Ovary (tissue), 9 donors: ENCODE measurements around the gene MAL. TPM values are rescaled to one million over a fixed set of nuclear protein-coding genes. Genes with fewer than 3 reads are reported as not detected.

Experiments used
- DNase-seq, 5 donors: peaks; one replicate each; pipeline ENCODE4 v3.0.0-alpha.2; 2019 to 2020
- H3K27ac ChIP-seq, 2 donors: fragments of 200-600 bp; one replicate each; pipeline versions ENCODE4 v1.5.1 to v1.8.0; 2019 to 2022
- H3K27me3 ChIP-seq: fragments of 200-600 bp; one replicate; pipeline ENCODE4 v1.8.0; 2022
- H3K36me3 ChIP-seq: fragments of 200-600 bp; sonication (generic); one replicate; pipeline ENCODE4 v1.5.1; 2019
- H3K4me1 ChIP-seq: one replicate; pipeline ENCODE4 v1.8.1; 2013; ENCODE audit warnings: mild to moderate bottlenecking, moderate library complexity; ENCODE audit not compliant: insufficient read depth
- H3K4me3 ChIP-seq: fragments of 200-600 bp; sonication (generic); one replicate; pipeline ENCODE4 v1.5.1; 2017
- H3K9me3 ChIP-seq, 2 donors: fragments of 200-600 bp in 1 of 2; sonication (generic) in 1 of 2; one replicate each; pipeline versions ENCODE4 v1.5.1 to v1.8.1; 2013 to 2019; ENCODE audit warnings: mild to moderate bottlenecking in 1 of 2, moderate library complexity in 1 of 2
- CTCF ChIP-seq, 3 donors: fragments of 450-650 bp in 2 of 3; fragments of 200-600 bp in 1 of 3; IDR thresholded peaks; one replicate each; pipeline versions ENCODE4 v1.5.1 to v1.8.0; 2016 to 2022; ENCODE audit warnings: antibody characterized with exemption in 3 of 3, mild to moderate bottlenecking in 1 of 3
- EP300 ChIP-seq: sonication (generic); formaldehyde crosslinking; IDR thresholded peaks from one replicate; pipeline ENCODE4 v1.6.1; 2017; ENCODE audit warnings: antibody characterized with exemption
- POLR2A ChIP-seq: fragments of 450-650 bp; IDR thresholded peaks from one replicate; pipeline ENCODE4 v1.6.1; 2017; ENCODE audit warnings: antibody characterized with exemption, mild to moderate bottlenecking, moderate library complexity
- WGBS, 3 donors: extraction: QIAGEN DNeasy Blood & Tissue Kit in 1 of 3; methylation state at CpG; one replicate each; pipeline versions ENCODE4 v1.1.5 to v1.1.7; 2013 to 2017; 5-methylcytosine and 5-hydroxymethylcytosine counted together
- intact Hi-C, 4 donors: fragments of 100-400 bp; cut with DNase I; formaldehyde crosslinking; loops; one replicate each; pipeline versions ENCODE4 v1.11.0 to v1.15.1; 2022 to 2023
- polyA plus RNA-seq, 2 donors: library from polyadenylated mRNA; stranded (reverse); fragments of 200-250 nt in 1 of 2; fragments of 350-450 nt in 1 of 2; fragmentation: Illumina TruSeq in 1 of 2; extraction: RNeasy Lipid Tissue Mini Kit (QIAGEN cat#74804) in 1 of 2; gene quantifications; one replicate each; pipeline ENCODE4 v1.2.3, GENCODE V29; 2013 to 2014
- total RNA-seq, 7 donors: library from RNA; depleted of rRNA in 2 of 7; stranded (reverse); fragments of >200 nt in 2 of 7; fragmentation: NEBNext Ultra II Directional in 3 of 7; extraction: Animal tissue kit (Norgen Biotek cat#: 25700) in 3 of 7; gene quantifications; one replicate each; pipeline versions ENCODE4 v1.1.0 to v1.2.4, GENCODE V29; 2016 to 2023
- donor health status: DM: no; HTN: no; CAD: no; lungs with moderate emphysema.
- donor health status: DM: no; HTN: no; CAD: no.
- donor health status: Bipolar disorder and iron deficiency.
- donor health status: DM: yes; HTN: yes; CAD: no.
- donor health status: DM: no; HTN: no; CAD: no.
- donor health status: DM: yes; HTN: yes; CAD: no.

The MAL gene
- total and polyA plus RNA-seq, 9 donors, result 0.45 to 4.7 (median 1.6) TPM; not detected in 2

- Histone ChIP-seq H3K27me3 (no peaks in the 10 kb centered on the region), H3K4me1 (no peaks in the 10 kb centered on the region), H3K36me3 (no peaks in the 10 kb centered on the region), H3K4me3 (no peak overlapping the region), H3K9me3 (no peaks in the 10 kb centered on the region), H3K27ac (no peak overlapping the region)
- 79 to 88% (median 85%) methylated on average over 5 of the region's 5 CpGs for WGBS, 3 donors
- TF ChIP-seq POLR2A, result no peak
- TF ChIP-seq EP300, result no peak
- no peak for TF ChIP-seq CTCF (IDR thresholded peaks at IDR 0.05)
- no peak for DNase-seq
- intact Hi-C loops, result no loop called here
Measured at GRCh38 chr2:94992360-94992759, 33.1 kb upstream of the MAL start.

GRCh38 chr2:94993176-94994062 is 32.1 kb upstream of the MAL start:
- Histone ChIP-seq H3K36me3 (no peaks in the 10 kb centered on the region), H3K4me1 (no peaks in the 10 kb centered on the region), H3K9me3 (no peaks in the 10 kb centered on the region), H3K4me3 (no peak overlapping the region), H3K27me3 (no peaks in the 10 kb centered on the region), H3K27ac (no peak overlapping the region)
- intact Hi-C loops, result no loop called here
- 76 to 78% (median 78%) methylated on average over 31 of the region's 31 CpGs for WGBS, 3 donors
- TF ChIP-seq POLR2A (no peak), EP300 (no peak), CTCF (IDR thresholded peaks at IDR 0.05) (no peak)
- DNase-seq, result no peak

- Histone ChIP-seq H3K27me3 (no peaks in the 10 kb centered on the region), H3K4me3 (no peak overlapping the region), H3K4me1 (no peaks in the 10 kb centered on the region), H3K27ac (no peak overlapping the region), H3K9me3 (no peaks in the 10 kb centered on the region), H3K36me3 (no peaks in the 10 kb centered on the region)
- no peak for TF ChIP-seq POLR2A
- TF ChIP-seq EP300, result no peak
- no peak for TF ChIP-seq CTCF (IDR thresholded peaks at IDR 0.05)
- no peak for DNase-seq
- 69 to 76% (median 71%) methylated on average over 16 of the region's 16 CpGs for WGBS, 3 donors
- intact Hi-C loops, result no loop called here
Measured at GRCh38 chr2:94994063-94994913, 31.2 kb upstream of the MAL start.

GRCh38 chr2:94994914-94995552 is 30.5 kb upstream of the MAL start:
- intact Hi-C loops, result no loop called here
- H3K4me3 ChIP-seq, result no peak overlapping the region
- no peak for TF ChIP-seq CTCF (IDR thresholded peaks at IDR 0.05)
- no peak for TF ChIP-seq EP300
- TF ChIP-seq POLR2A, result no peak
- no peak overlapping the region for H3K27ac ChIP-seq
- no peak for DNase-seq
- H3K27me3 ChIP-seq, result no peaks in the 10 kb centered on the region
- WGBS, 3 donors, result 87 to 98% (median 97%) methylated on average over 3 of the region's 3 CpGs
- H3K4me1 ChIP-seq, result no peaks in the 10 kb centered on the region
- H3K9me3 ChIP-seq, result no peaks in the 10 kb centered on the region
- no peaks in the 10 kb centered on the region for H3K36me3 ChIP-seq
